Measurements from ENCODE around the gene RAB1B.

The RAB1B gene

GRCh38 chr11:66278363-66279091, 10.1 kb downstream of the RAB1B start:
- peaks cover 11 to 22% of the 10 kb centered on the region in 2 donors for H3K27me3 Mint-ChIP-seq
- ATAC-seq (replicated peaks) = no peak
- H3K36me3 Mint-ChIP-seq = peaks cover 29 to 33% of the 10 kb centered on the region in 2 donors
- H3K4me1 Mint-ChIP-seq = peaks cover 31 to 47% of the 10 kb centered on the region in 2 donors
- H3K4me3 Mint-ChIP-seq = peak overlapping the region; percentile 75 to 78
- peak overlapping the region; percentile 56 for H3K27ac Mint-ChIP-seq
- DNase-seq = no peak
- no peaks in the 10 kb centered on the region for H3K9me3 Mint-ChIP-seq

DNA sequence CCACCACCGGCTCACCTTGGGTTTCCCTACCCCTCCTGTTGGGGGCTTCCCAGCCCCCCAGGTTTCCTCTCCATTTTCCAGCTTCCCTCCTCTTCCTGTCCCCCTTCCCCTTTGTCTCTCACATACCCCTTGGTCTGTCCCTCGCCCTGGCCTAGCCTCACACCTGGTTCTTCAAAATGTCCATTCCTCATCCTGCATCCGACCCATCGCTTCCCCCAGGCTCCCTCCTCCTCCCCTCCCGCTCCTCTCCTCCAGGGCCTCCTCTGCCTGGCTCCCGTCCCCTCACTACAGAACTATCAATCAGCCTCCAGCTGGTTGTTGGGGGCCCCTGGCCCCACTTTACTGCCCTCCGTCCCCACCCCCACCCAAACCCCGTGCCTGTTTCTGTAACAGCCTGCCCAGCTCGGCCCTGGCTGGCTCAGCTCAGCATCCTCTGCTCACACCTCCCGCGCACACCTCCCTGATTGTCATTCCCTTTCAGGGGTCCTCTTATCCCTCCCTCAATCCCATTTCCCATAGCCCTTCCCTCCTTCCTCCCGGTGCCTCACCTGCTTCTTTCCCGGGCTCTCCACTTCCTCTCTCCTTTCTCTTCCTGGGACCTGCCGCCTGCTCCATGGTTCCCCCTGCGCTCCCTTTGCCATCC, 10.8 kb downstream of the RAB1B start:
- Mint-ChIP-seq H3K4me1 (peaks cover 31 to 51% of the 10 kb centered on the region in 2 donors), H3K9me3 (no peaks in the 10 kb centered on the region), H3K4me3 (peak overlapping the region; percentile 75 to 78), H3K27me3 (peaks cover 11 to 22% of the 10 kb centered on the region in 2 donors), H3K36me3 (peaks cover 25 to 31% of the 10 kb centered on the region in 2 donors), H3K27ac (peak overlapping the region; percentile 56)
- ATAC-seq (replicated peaks) = no peak
- no peak for DNase-seq

- Mint-ChIP-seq H3K4me3 (no peak overlapping the region), H3K9me3 (no peaks in the 10 kb centered on the region), H3K36me3 (peaks cover 22 to 27% of the 10 kb centered on the region in 2 donors), H3K27me3 (peaks cover 11 to 22% of the 10 kb centered on the region in 2 donors), H3K4me1 (peaks cover 37 to 60% of the 10 kb centered on the region in 2 donors), H3K27ac (no peak overlapping the region)
- ATAC-seq (replicated peaks) (no peak), DNase-seq (no peak)
Observed at GRCh38 chr11:66280428-66280827, 12.0 kb downstream of the RAB1B start.

DNA sequence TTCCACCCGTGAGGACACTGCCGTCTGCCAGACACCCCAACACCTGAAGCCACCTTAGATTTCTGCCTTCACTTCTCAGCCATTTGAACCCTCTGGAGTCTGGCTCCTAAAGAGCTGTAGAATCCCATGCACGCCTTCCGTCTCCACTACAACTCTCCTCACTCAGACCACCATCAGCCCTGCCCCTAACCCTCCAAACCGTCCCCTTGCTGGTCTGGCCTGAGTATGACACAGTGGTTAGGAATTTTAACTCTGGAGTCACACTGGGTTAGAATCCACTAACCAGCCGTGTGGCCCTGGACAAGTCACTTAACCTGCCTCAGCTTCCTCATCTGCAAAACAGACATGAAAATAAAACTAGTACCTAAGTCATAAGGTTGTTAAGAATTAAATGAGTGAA, 12.6 kb downstream of the RAB1B start:
- no peak for ATAC-seq (replicated peaks)
- Mint-ChIP-seq H3K4me3 (no peak overlapping the region), H3K36me3 (peaks cover 18 to 25% of the 10 kb centered on the region in 2 donors), H3K27ac (no peak overlapping the region), H3K9me3 (no peaks in the 10 kb centered on the region), H3K27me3 (peaks cover 11 to 22% of the 10 kb centered on the region in 2 donors), H3K4me1 (peaks cover 37 to 61% of the 10 kb centered on the region in 2 donors)
- DNase-seq = no peak

DNA sequence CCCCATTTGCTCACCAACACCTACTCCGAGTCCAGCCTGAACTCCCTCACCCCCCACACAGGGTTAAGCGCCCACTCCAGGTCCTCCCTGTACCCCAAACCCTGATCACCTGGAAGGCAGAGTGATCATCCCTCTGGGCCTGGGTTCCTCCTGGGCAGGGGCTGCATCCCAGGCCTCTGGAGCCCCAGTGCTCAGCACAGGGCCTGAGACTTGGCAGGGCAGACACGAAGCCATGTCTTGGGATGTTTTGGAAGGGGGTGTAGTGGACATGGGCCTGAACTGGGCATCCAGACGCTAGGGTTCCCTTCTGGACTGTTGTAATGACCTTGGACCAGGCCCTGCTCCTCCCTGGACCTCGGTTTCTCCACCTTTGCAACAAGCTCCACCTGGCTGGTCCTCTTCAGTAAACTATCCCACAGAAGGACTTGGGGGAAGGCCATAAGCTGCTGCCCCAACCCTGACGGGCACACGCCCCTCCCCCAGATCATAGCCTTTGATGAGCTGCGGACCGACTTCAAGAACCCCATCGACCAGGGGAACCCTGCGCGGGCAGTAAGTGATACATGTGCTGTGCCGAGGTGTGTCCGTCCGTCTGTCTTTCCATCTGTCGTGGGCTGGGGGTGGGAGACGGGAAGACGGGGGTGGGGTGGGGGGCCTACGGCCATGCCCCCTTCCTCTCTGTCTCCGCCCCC, 13.5 kb downstream of the RAB1B start:
- Mint-ChIP-seq H3K27ac (peak overlapping the region; percentile 85), H3K9me3 (no peaks in the 10 kb centered on the region), H3K4me3 (peak overlapping the region; percentile 53 to 55), H3K4me1 (peaks cover 37 to 63% of the 10 kb centered on the region in 2 donors), H3K36me3 (peaks cover 14 to 19% of the 10 kb centered on the region in 2 donors), H3K27me3 (peaks cover 11 to 22% of the 10 kb centered on the region in 2 donors)
- DNase-seq = no peak
- ATAC-seq (replicated peaks) = peak in 1 of 2 donors; percentile 28

GRCh38 chr11:66282468-66283455, 14.3 kb downstream of the RAB1B start:
- Mint-ChIP-seq H3K27ac (peak overlapping the region; percentile 85), H3K27me3 (peaks cover 11 to 22% of the 10 kb centered on the region in 2 donors), H3K4me1 (peaks cover 37 to 62% of the 10 kb centered on the region in 2 donors), H3K4me3 (peak overlapping the region; percentile 53 to 55), H3K9me3 (no peaks in the 10 kb centered on the region), H3K36me3 (peaks cover 14 to 16% of the 10 kb centered on the region in 2 donors)
- DNase-seq (peak; percentile 97), ATAC-seq (replicated peaks) (peak; percentile 89 to 92)

GRCh38 chr11:66283461-66284105, 15.1 kb downstream of the RAB1B start:
- Mint-ChIP-seq H3K4me1 (peaks cover 39 to 65% of the 10 kb centered on the region in 2 donors), H3K27ac (peak overlapping the region; percentile 56), H3K36me3 (peaks cover 14 to 16% of the 10 kb centered on the region in 2 donors), H3K4me3 (no peak overlapping the region), H3K9me3 (no peaks in the 10 kb centered on the region), H3K27me3 (peaks cover 11 to 22% of the 10 kb centered on the region in 2 donors)
- DNase-seq (no peak), ATAC-seq (replicated peaks) (no peak)

DNA sequence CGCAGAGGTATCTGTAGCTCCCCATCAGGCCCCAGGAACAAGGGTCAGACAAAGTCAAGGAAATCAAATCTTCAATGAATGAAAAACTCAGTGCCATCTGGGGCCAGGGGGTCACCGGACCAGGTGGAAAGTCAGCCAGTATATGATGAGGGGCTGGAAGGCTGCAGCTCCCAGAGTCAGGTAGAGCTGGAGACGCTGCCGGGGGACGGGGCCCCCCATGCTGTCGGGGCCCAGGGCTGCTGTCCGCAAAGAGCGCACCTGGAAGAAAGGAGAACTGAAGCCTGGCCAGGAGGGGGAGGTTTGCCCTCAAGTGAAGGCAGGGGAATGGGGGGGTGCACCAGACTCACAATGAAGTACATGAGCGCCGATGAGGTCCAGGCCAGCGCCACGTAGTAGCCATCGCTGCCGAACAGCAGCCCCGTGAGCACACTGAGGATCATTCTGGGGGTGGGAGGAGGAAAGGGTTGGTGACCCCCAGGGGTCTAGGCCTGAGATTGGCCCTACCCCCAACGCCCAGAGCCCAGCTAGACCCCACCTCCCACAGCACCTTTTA, 16.2 kb downstream of the RAB1B start:
- Mint-ChIP-seq H3K4me3 (no peak overlapping the region), H3K36me3 (peaks cover 14 to 16% of the 10 kb centered on the region in 2 donors), H3K27ac (peak overlapping the region; percentile 59), H3K4me1 (peaks cover 32 to 59% of the 10 kb centered on the region in 2 donors), H3K27me3 (peaks cover 3 to 12% of the 10 kb centered on the region in 2 donors), H3K9me3 (no peaks in the 10 kb centered on the region)
- DNase-seq (no peak), ATAC-seq (replicated peaks) (no peak)

DNA sequence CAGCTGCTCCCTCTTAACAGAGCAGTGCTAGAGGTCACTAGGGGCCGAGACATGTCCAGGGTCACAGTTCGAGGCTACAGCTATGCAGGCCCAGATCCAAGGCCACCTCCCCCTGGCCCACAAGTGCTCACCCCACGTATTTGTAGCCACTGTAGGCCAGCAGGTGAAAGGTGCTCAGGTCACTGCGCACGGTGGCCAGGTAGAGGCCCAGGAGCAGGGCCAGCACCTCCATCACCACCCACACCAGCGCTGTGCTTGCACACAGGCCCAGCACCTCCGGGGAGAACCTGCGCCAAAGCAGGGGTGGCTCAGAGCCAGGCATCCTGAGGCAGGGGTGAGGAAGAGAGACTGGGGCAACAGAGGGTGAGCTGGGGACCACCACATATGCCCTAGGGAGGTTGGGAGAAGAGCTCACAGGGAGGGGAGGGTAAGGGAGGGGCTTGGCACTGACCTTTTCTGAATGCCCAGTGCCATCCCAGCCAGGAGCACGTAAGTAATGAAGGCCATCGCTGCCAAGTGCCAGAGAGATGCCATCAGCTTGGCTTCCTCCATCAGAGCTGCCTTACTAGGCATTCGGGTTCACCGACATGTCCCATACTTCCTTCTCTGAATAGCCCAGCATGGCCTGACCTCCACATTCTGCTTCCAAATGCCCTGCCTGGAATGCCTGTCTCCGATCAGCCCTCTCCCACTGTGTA, 17.0 kb downstream of the RAB1B start:
- peaks cover 14 to 16% of the 10 kb centered on the region in 2 donors for H3K36me3 Mint-ChIP-seq
- H3K27me3 Mint-ChIP-seq = peaks cover 0 to 8% of the 10 kb centered on the region in 2 donors
- no peak overlapping the region for H3K4me3 Mint-ChIP-seq
- no peak for ATAC-seq (replicated peaks)
- H3K4me1 Mint-ChIP-seq = peaks cover 39 to 64% of the 10 kb centered on the region in 2 donors
- H3K9me3 Mint-ChIP-seq = no peaks in the 10 kb centered on the region
- peak overlapping the region; percentile 20 for H3K27ac Mint-ChIP-seq
- DNase-seq = no peak

DNA sequence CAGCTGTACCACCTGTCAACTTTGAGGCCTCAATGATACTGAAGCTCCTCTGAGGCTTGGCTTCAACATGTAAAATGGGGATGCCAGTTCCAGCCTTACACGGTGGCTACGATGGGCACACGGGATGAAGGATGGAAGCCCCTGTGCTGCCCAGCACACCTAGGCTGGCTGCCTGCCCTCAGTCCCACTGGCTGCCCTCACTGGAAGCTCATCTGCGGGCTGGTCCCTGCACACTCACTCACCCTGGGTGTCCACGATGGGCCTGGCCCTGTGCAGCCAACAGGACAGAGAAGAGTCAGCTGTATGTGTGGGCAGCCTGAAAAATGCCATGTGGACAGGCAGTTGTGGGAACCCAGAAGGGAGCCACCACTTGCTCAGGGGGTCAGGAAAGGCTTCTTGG, 18.3 kb downstream of the RAB1B start:
- Mint-ChIP-seq H3K27me3 (no peaks in the 10 kb centered on the region), H3K4me1 (peaks cover 35 to 62% of the 10 kb centered on the region in 2 donors), H3K36me3 (peaks cover 12 to 14% of the 10 kb centered on the region in 2 donors), H3K9me3 (no peaks in the 10 kb centered on the region), H3K27ac (peak overlapping the region; percentile 60), H3K4me3 (no peak overlapping the region)
- ATAC-seq (replicated peaks) (no peak), DNase-seq (no peak)

GRCh38 chr11:66287211-66287888, 18.9 kb downstream of the RAB1B start:
- no peak for ATAC-seq (replicated peaks)
- H3K9me3 Mint-ChIP-seq = no peaks in the 10 kb centered on the region
- no peak for DNase-seq

More at GRCh38 chr11:66287211-66287888, 18.9 kb downstream of the RAB1B start:
- peaks cover 12% of the 10 kb centered on the region in 2 donors for H3K36me3 Mint-ChIP-seq
- H3K4me3 Mint-ChIP-seq = peak overlapping the region; percentile 85 to 90
- H3K27ac Mint-ChIP-seq = no peak overlapping the region
- H3K27me3 Mint-ChIP-seq = peaks cover under 1 to 1% of the 10 kb centered on the region in 2 donors
- peaks cover 31 to 55% of the 10 kb centered on the region in 2 donors for H3K4me1 Mint-ChIP-seq

Data from stimulated activated naive B cell treated with anti-CD40 and anti-IgM and Interleukin-4, amounts not matched to agents 10 μg/mL and 1 μg/mL and 100 μg/mL, for 72 hours (primary cell).